Heart right ventricle (tissue), 16 donors: ENCODE data around the gene SLC2A8. TPM values are rescaled to one million over a fixed set of nuclear protein-coding genes. Genes with fewer than 3 reads are reported as not detected.

Experiments used
- ATAC-seq, 8 donors: fragments of 200-7000 bp; cut with Tn5 transposase; one replicate each; pipeline ENCODE4 v1.9.1; 2020; ENCODE audit warnings: mild to moderate bottlenecking in 8 of 8, moderate library complexity in 8 of 8, moderate number of reproducible peaks in 1 of 8
- DNase-seq, 2 donors: peaks; one replicate each; pipeline ENCODE4 v3.0.0-alpha.2; 2020
- H3K27ac ChIP-seq, 10 donors: fragments of 200-600 bp; sonication (generic) in 2 of 10; one replicate each; pipeline versions ENCODE4 v1.5.0 to v1.8.0; 2020 to 2022; ENCODE audit warnings: mild to moderate bottlenecking in 3 of 10
- H3K27me3 ChIP-seq, 7 donors: fragments of 200-600 bp; one replicate each; pipeline ENCODE4 v1.8.0; 2021 to 2022; ENCODE audit warnings: mild to moderate bottlenecking in 2 of 7
- H3K36me3 ChIP-seq, 9 donors: fragments of 200-600 bp; sonication (generic) in 1 of 9; one replicate each; pipeline versions ENCODE4 v1.5.0 to v1.8.0; 2020 to 2022; ENCODE audit warnings: mild to moderate bottlenecking in 2 of 9
- H3K4me1 ChIP-seq, 9 donors: fragments of 200-600 bp; sonication (generic) in 1 of 9; one replicate each; pipeline versions ENCODE4 v1.5.0 to v1.8.0; 2020 to 2022; ENCODE audit warnings: mild to moderate bottlenecking in 4 of 9
- H3K4me3 ChIP-seq, 10 donors: fragments of 200-600 bp; sonication (generic) in 2 of 10; one replicate each; pipeline versions ENCODE4 v1.5.0 to v1.8.0; 2020 to 2022; ENCODE audit warnings: mild to moderate bottlenecking in 7 of 10, moderate library complexity in 2 of 10
- H3K9me3 ChIP-seq, 11 donors: fragments of 200-600 bp in 10 of 11; sonication (generic) in 2 of 11; one replicate each; pipeline versions ENCODE4 v1.5.0 to v1.8.0; 2013 to 2022; ENCODE audit warnings: mild to moderate bottlenecking in 2 of 11, control low read depth in 1 of 11, moderate library complexity in 1 of 11
- WGBS, 2 donors: extraction: QIAGEN DNeasy Blood & Tissue Kit; methylation state at CpG; one replicate each; pipeline ENCODE4 v1.1.7; 2013; ENCODE audit warnings: inconsistent platforms in 1 of 2; 5-methylcytosine and 5-hydroxymethylcytosine counted together
- intact Hi-C, 10 donors: fragments of 100-400 bp; cut with DNase I; formaldehyde crosslinking; loops; one replicate each; pipeline versions ENCODE4 v1.11.1 to v1.14.2; 2022
- polyA plus RNA-seq, 2 donors: library from polyadenylated mRNA; stranded (reverse); fragments of 200-250 nt; gene quantifications; one replicate each; pipeline ENCODE4 v1.2.3, GENCODE V29; 2013
- total RNA-seq, 10 donors: library from RNA; stranded (reverse); fragmentation: NEBNext Ultra II Directional in 3 of 10; extraction: Animal tissue kit (Norgen Biotek cat#: 25700) in 3 of 10; gene quantifications; one replicate each; pipeline versions ENCODE4 v1.2.1 to v1.2.4, GENCODE V29; 2021 to 2023
- TF ChIP-seq, protein P1 (sequence below), 9 donors: fragments of 200-600 bp; sonication (generic) in 2 of 9; IDR thresholded peaks; one replicate each; pipeline versions ENCODE4 v1.5.0 to v1.8.0; 2021 to 2022; ENCODE audit warnings: antibody characterized with exemption in 9 of 9, mild to moderate bottlenecking in 5 of 9, moderate library complexity in 1 of 9
- donor health status: Arrhythmogenic right ventricular cardiomyopathy.
- donor health status: ischemic (EF 13 %, LVEDD 7.1; RV severe dilation, severe dysfunction).
- donor health status: healthy with polysubstance abuse.
- donor health status: DM: no; HTN: yes; CAD: no.
- donor health status: DM: no; HTN: no; CAD: no.
- donor health status: ischemic (EF 25% LVEDD 6.9; RV normal size, moderate dysfunction).
- donor health status: ischemic (EF 25% LVEDD 5.7; RV mildly dilated, moderate dysfunction).
- donor health status: healthy.
- donor health status: DM: yes; HTN: yes; CAD: no.
- donor health status: Ischemic cardiomyopathy.
- donor health status: ischemic (EF 35%, LVEDD 5.7; RV mildly dilated, moderate dysfunction).
- donor health status: nonischemic (EF 11% LVEDD 7.7; RV severe dilation, severe dysfunction).
- donor health status: DM: yes; HTN: yes; CAD: no.
- donor health status: PGD.
- donor health status: ischemic (EF 29% LVEDD 5.4; RV normal size, mild dysfunction).
- donor health status: nonischemic (EF 23%, LVEDD 6.1; RV moderate dilation, normal function).

SLC2A8 gene
- total and polyA plus RNA-seq, 12 donors, result 10.0 to 26.7 (median 13.2) TPM

GRCh38 chr9:127447416-127448111 is 50.6 kb downstream of the SLC2A8 start:
- Histone ChIP-seq H3K4me3 (no peak overlapping the region), H3K9me3 (peaks cover 0 to 3% (median 0%) of the 10 kb centered on the region in 11 donors), H3K36me3 (peaks cover 0 to 76% (median 59%) of the 10 kb centered on the region in 9 donors), H3K27me3 (no peaks in the 10 kb centered on the region), H3K4me1 (peaks cover 3 to 36% (median 31%) of the 10 kb centered on the region in 9 donors), H3K27ac (no peak overlapping the region)
- DNase-seq (no peak), ATAC-seq (no peak)
- 78% methylated on average over 7 of the region's 7 CpGs for WGBS, 2 donors
- intact Hi-C loops, result no loop called here
- TF ChIP-seq, protein P1, sequence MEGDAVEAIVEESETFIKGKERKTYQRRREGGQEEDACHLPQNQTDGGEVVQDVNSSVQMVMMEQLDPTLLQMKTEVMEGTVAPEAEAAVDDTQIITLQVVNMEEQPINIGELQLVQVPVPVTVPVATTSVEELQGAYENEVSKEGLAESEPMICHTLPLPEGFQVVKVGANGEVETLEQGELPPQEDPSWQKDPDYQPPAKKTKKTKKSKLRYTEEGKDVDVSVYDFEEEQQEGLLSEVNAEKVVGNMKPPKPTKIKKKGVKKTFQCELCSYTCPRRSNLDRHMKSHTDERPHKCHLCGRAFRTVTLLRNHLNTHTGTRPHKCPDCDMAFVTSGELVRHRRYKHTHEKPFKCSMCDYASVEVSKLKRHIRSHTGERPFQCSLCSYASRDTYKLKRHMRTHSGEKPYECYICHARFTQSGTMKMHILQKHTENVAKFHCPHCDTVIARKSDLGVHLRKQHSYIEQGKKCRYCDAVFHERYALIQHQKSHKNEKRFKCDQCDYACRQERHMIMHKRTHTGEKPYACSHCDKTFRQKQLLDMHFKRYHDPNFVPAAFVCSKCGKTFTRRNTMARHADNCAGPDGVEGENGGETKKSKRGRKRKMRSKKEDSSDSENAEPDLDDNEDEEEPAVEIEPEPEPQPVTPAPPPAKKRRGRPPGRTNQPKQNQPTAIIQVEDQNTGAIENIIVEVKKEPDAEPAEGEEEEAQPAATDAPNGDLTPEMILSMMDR (IDR thresholded peaks at IDR 0.05), result no peak

GRCh38 chr9:127448112-127448805 is 51.3 kb downstream of the SLC2A8 start:
- intact Hi-C loops, result no loop called here
- WGBS, 2 donors, result 91 to 93% methylated on average over 8 of the region's 8 CpGs
- TF ChIP-seq, protein P1 (IDR thresholded peaks at IDR 0.05), result no peak
- Histone ChIP-seq H3K27ac (peak overlapping the region in 1 of 10 donors; percentile 96), H3K4me1 (peaks cover 3 to 43% (median 38%) of the 10 kb centered on the region in 9 donors), H3K9me3 (peaks cover 0 to 3% (median 0%) of the 10 kb centered on the region in 11 donors), H3K4me3 (peak overlapping the region in 1 of 10 donors; percentile 98), H3K27me3 (no peaks in the 10 kb centered on the region), H3K36me3 (peaks cover 0 to 69% (median 52%) of the 10 kb centered on the region in 9 donors)
- DNase-seq (no peak), ATAC-seq (no peak)

GRCh38 chr9:127449332-127449966 is 52.5 kb downstream of the SLC2A8 start:
- 51% methylated on average over 5 of the region's 5 CpGs for WGBS, 2 donors
- ATAC-seq, result no peak
- intact Hi-C loops, result no loop called here
- TF ChIP-seq, protein P1 (IDR thresholded peaks at IDR 0.05), result no peak
- no peak for DNase-seq
- peaks cover 0 to 3% (median 0%) of the 10 kb centered on the region in 11 donors for H3K9me3 ChIP-seq
- peak overlapping the region in 9 of 10 donors; percentile 38 to 98 (median 88) for H3K4me3 ChIP-seq
- peaks cover 0 to 61% (median 42%) of the 10 kb centered on the region in 9 donors for H3K36me3 ChIP-seq
- peak overlapping the region in 9 of 10 donors; percentile 90 to 98 (median 96) for H3K27ac ChIP-seq
- H3K4me1 ChIP-seq, result peaks cover 3 to 48% (median 42%) of the 10 kb centered on the region in 9 donors
- H3K27me3 ChIP-seq, result no peaks in the 10 kb centered on the region

DNA sequence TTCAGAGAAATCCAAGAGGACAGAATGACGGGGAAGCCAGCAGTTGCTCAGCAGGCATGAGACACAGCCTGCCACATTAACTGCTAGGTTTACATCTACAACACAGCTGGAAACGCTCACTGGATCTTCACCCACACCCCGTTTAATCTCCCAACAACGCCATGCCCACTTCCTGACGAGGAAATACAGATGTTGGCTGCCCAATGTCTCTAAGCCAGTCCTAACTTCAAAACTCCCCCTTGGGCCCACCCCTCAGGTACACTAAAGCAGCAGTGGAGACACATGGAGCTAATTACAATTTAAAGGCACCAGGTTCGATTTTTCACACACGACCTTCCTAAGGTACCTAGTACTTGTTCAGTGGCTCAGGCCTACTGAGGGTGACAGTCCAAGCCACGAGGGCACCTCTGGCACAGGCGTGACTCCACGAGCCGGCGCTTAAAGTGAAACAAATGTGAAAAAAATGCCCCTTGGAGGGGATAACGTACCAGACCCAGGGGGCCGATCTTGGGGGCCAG is 53.3 kb downstream of the SLC2A8 start:
- Histone ChIP-seq H3K9me3 (no peaks in the 10 kb centered on the region), H3K27ac (peak overlapping the region; percentile 85 to 98 (median 95)), H3K36me3 (peaks cover 0 to 61% (median 33%) of the 10 kb centered on the region in 9 donors), H3K4me3 (peak overlapping the region; percentile 58 to 99 (median 89)), H3K4me1 (peaks cover 3 to 55% (median 50%) of the 10 kb centered on the region in 9 donors), H3K27me3 (no peaks in the 10 kb centered on the region)
- 4% methylated on average over 14 of the region's 14 CpGs for WGBS, 2 donors
- intact Hi-C loops, result loop anchor here in 1 of 10 donors (2.0 kb wide), 1 partner anchor 26 kb away; the partner anchor contains the start of gene ZNF79
- TF ChIP-seq, protein P1 (IDR thresholded peaks at IDR 0.05), result no peak
- ATAC-seq (peak in 7 of 8 donors; percentile 0 to 13 (median 5)), DNase-seq (no peak)
